ENCODE measurements around the gene PRKCA. TPM values are rescaled to one million over a fixed set of nuclear protein-coding genes. Genes with fewer than 3 reads are reported as not detected.

The PRKCA gene
- total RNA-seq, 1 experiment from 2014 or later, result 20.7 TPM

DNA sequence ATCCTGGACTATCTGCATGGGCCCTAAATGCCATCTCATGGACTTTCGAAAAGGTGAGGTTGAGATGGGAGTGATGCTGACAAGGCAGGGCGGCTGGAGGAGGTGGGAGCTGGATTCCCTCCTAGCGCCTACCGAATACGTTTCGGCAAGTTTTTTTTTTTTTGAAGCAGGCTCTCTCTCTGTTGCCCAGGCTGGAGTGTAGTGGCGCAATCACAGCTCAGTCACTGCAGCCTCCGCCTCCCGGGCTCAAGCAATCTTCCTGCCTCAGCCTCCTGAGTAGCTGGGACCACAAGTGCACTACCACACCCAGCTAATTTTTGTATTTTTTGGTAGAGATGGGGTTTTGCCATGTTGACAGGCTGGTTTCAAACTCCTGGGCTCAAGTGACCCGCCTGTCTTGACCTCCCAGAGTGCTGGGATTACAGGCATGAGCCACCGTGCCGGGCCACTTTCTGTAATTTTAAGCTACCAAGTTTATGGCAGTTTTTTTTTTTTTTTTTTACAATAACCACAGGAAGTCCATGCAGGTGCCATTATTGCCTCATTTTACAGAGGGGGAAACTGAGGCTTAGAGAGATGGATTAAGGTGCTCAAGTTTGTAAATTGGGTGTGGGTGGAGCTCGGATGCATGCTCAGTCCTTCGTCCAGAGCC, 246.4 kb downstream of the PRKCA start:
- POLR2A ChIA-PET, result interaction anchor here (0.6 kb wide), 1 partner anchor 17 kb away, joined by 3 read pairs; no protein-coding TSS in a partner anchor
- H3K9me3 Mint-ChIP-seq (ENCODE audit: unreplicated experiment), result peaks cover 13% of the 10 kb centered on the region
- BruUV-seq (replicated peaks), result no TSS peak
- H3K36me3 Mint-ChIP-seq (ENCODE audit: insufficient read depth, unreplicated experiment), result no peaks in the 10 kb centered on the region
- H3K27me3 Mint-ChIP-seq (ENCODE audit: insufficient read depth, unreplicated experiment), result no peaks in the 10 kb centered on the region
- TF ChIP-seq, protein P1, sequence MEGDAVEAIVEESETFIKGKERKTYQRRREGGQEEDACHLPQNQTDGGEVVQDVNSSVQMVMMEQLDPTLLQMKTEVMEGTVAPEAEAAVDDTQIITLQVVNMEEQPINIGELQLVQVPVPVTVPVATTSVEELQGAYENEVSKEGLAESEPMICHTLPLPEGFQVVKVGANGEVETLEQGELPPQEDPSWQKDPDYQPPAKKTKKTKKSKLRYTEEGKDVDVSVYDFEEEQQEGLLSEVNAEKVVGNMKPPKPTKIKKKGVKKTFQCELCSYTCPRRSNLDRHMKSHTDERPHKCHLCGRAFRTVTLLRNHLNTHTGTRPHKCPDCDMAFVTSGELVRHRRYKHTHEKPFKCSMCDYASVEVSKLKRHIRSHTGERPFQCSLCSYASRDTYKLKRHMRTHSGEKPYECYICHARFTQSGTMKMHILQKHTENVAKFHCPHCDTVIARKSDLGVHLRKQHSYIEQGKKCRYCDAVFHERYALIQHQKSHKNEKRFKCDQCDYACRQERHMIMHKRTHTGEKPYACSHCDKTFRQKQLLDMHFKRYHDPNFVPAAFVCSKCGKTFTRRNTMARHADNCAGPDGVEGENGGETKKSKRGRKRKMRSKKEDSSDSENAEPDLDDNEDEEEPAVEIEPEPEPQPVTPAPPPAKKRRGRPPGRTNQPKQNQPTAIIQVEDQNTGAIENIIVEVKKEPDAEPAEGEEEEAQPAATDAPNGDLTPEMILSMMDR (IDR thresholded peaks at IDR 0.05; ENCODE audit: unreplicated experiment), result no peak
- intact Hi-C loops (cut with micrococcal nuclease), result no loop called here
- CTCF ChIA-PET, result interaction anchor here (0.6 kb wide), 1 partner anchor 339 kb away, joined by 4 read pairs; no protein-coding TSS in a partner anchor
- no peak overlapping the region for H3K27ac Mint-ChIP-seq (ENCODE audit: low read depth, unreplicated experiment)
- peaks cover 6% of the 10 kb centered on the region for H3K4me1 Mint-ChIP-seq (ENCODE audit: insufficient read depth, unreplicated experiment)
- H3K4me3 Mint-ChIP-seq (ENCODE audit: unreplicated experiment), result no peak overlapping the region
- peak; percentile 29 for DNase-seq (ENCODE audit: unreplicated experiment)

DNA sequence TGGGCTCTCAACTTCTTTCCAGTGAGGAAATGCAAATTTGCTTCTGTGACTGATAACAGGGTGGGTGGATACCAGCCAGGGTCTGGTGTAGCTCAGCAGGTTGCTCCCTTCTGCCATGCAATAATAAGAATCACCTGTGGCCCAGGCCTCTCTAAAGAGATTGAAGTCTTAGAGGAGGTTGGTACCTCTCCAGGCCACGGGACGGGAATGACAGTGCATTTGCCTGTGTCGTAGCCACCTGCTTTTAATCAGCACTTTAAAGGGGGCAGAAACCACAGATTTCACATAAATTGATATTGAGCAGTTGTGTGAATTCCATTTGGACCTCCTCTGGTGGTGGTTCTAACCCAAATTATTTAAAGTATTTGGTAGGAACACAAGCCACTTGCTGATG, 246.9 kb downstream of the PRKCA start:
- Mint-ChIP-seq H3K4me3 (ENCODE audit: unreplicated experiment) (no peak overlapping the region), H3K27ac (ENCODE audit: low read depth, unreplicated experiment) (no peak overlapping the region), H3K27me3 (ENCODE audit: insufficient read depth, unreplicated experiment) (no peaks in the 10 kb centered on the region), H3K9me3 (ENCODE audit: unreplicated experiment) (peaks cover 13% of the 10 kb centered on the region), H3K36me3 (ENCODE audit: insufficient read depth, unreplicated experiment) (no peaks in the 10 kb centered on the region), H3K4me1 (ENCODE audit: insufficient read depth, unreplicated experiment) (peaks cover 6% of the 10 kb centered on the region)
- ChIA-PET POLR2A (interaction anchor here (0.6 kb wide), 1 partner anchor 17 kb away, joined by 3 read pairs; no protein-coding TSS in a partner anchor), CTCF (interaction anchor here (0.6 kb wide), 1 partner anchor 339 kb away, joined by 4 read pairs; no protein-coding TSS in a partner anchor)
- BruUV-seq (replicated peaks), result no TSS peak
- TF ChIP-seq, protein P1 (IDR thresholded peaks at IDR 0.05; ENCODE audit: unreplicated experiment), result no peak
- intact Hi-C loops (cut with micrococcal nuclease), result no loop called here
- no peak for DNase-seq (ENCODE audit: unreplicated experiment)

DNA sequence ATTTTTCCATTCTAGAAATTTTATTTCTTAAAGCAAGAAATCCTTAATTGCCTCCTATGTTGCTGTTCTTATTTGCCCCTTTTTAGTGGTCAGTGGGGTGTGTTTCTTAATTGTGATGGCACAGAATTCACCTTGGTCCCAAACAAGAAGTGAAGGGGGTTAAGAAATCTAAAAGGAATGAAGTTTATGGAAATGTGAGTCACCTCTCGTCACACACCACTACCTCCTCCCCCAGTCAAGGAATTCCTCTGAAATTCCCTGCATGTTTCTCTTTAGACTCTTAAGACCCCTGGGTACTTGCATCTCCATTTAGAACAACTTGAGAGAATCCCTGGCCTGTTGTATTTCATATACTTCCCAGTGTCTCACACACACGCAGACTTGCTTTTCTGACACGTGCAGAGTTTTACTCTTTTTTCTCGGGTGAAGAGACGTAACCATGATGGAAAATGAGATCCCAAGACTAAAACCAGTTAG, 247.4 kb downstream of the PRKCA start:
- Mint-ChIP-seq H3K9me3 (ENCODE audit: unreplicated experiment) (peaks cover 13% of the 10 kb centered on the region), H3K36me3 (ENCODE audit: insufficient read depth, unreplicated experiment) (no peaks in the 10 kb centered on the region), H3K4me3 (ENCODE audit: unreplicated experiment) (no peak overlapping the region), H3K27ac (ENCODE audit: low read depth, unreplicated experiment) (no peak overlapping the region), H3K4me1 (ENCODE audit: insufficient read depth, unreplicated experiment) (peaks cover 6% of the 10 kb centered on the region), H3K27me3 (ENCODE audit: insufficient read depth, unreplicated experiment) (no peaks in the 10 kb centered on the region)
- POLR2A ChIA-PET, result no interaction called here
- CTCF ChIA-PET, result no interaction called here
- DNase-seq (ENCODE audit: unreplicated experiment), result no peak
- intact Hi-C loops (cut with micrococcal nuclease), result no loop called here
- TF ChIP-seq, protein P1 (IDR thresholded peaks at IDR 0.05; ENCODE audit: unreplicated experiment), result no peak
- BruUV-seq (replicated peaks), result no TSS peak

DNA sequence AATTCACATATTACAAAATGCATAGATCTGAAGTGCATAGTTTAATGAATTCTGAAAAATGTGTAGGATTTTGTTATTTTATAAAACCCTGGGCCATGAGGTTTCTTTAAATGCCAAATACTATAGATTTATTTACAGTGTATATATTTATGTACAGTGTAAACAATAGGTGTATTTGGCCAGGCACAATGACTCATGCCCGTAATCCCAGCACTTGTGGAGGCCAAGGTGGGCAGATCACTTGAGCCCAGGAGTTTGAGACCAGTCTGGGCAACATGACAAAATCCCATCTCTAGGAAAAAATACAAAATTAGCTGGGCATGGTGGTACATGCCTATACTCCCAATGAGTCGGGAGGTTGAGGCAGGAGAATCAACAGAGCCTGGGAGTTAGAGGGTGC, 249.4 kb downstream of the PRKCA start:
- H3K27me3 Mint-ChIP-seq (ENCODE audit: insufficient read depth, unreplicated experiment), result no peaks in the 10 kb centered on the region
- TF ChIP-seq, protein P1 (IDR thresholded peaks at IDR 0.05; ENCODE audit: unreplicated experiment), result no peak
- intact Hi-C loops (cut with micrococcal nuclease), result no loop called here
- BruUV-seq (replicated peaks), result no TSS peak
- no peaks in the 10 kb centered on the region for H3K36me3 Mint-ChIP-seq (ENCODE audit: insufficient read depth, unreplicated experiment)
- peaks cover 6% of the 10 kb centered on the region for H3K4me1 Mint-ChIP-seq (ENCODE audit: insufficient read depth, unreplicated experiment)
- no peak overlapping the region for H3K27ac Mint-ChIP-seq (ENCODE audit: low read depth, unreplicated experiment)
- ChIA-PET POLR2A (no interaction called here), CTCF (interaction anchor here (1.2 kb wide), 1 partner anchor 22 kb away, joined by 3 read pairs; no protein-coding TSS in a partner anchor)
- no peak for DNase-seq (ENCODE audit: unreplicated experiment)
- peaks cover 5% of the 10 kb centered on the region for H3K9me3 Mint-ChIP-seq (ENCODE audit: unreplicated experiment)
- H3K4me3 Mint-ChIP-seq (ENCODE audit: unreplicated experiment), result no peak overlapping the region

All from MCF 10A (cell line).